GM06990 (cell line): Measurements from ENCODE around the gene LONP2.

ENCODE experiments used
- DNase-seq: peaks from one replicate; pipeline ENCODE4 v3.0.0-alpha.2; 2011; ENCODE audit not compliant: insufficient read length; ENCODE audit errors: extremely low read depth
- H3K27me3 ChIP-seq: replicated peaks from 2 replicates; pipeline ENCODE4 v1.6.0; 2011; ENCODE audit warnings: low read length; ENCODE audit not compliant: control insufficient read depth, insufficient read depth
- H3K36me3 ChIP-seq: 2 replicates; pipeline ENCODE4 v1.5.1; 2011; ENCODE audit warnings: low read length; ENCODE audit not compliant: control insufficient read depth, insufficient read depth
- H3K4me3 ChIP-seq: replicated peaks from 2 replicates; pipeline ENCODE4 v1.5.1; 2011; ENCODE audit warnings: low read depth, mild to moderate bottlenecking, control low read depth, low read length
- CTCF ChIP-seq: IDR thresholded peaks from 2 replicates; pipeline ENCODE4 v1.5.1; 2011; ENCODE audit warnings: low read length, control low read depth, mild to moderate bottlenecking, inconsistent platforms; ENCODE audit not compliant: insufficient read depth, poor library complexity, severe bottlenecking

LONP2 gene

DNA sequence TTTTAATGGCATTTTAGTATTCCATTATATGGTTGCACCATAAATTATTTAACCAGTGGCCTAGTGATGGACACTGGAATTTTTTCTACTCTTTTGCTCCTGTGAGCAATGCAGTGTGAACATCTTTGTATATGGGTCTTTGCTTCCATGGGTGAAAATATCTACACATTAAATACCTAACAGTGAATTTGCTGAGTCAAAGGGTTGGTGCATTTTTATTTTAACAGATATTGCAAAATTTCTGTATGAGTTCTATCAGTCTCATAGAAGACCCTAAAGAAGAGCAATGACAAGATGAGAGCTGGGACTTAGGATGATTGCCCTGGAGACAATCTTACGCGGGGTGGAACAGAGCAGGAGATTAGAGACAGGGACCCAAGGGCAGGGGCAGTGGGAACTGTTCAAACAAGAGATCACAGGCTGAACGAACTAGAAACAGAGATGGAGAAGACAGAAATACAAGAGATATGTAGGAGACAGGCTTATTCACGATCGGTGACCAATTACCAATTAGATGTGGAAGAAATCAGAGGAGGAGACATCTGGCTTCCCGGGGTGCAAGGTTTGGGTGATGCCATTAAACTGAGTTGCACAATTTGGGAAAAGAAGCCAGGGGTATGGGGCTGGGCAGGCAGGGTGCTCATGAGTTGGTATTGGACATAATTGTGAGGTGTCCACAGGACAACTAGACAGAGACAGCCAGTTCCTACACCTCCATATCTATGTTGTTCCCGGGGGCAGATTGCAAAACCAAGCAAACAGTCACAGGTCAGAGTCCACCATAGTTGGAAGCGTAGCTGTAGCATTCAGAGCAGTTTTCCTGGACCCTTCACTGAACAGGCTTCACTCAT, 39.9 kb upstream of the LONP2 start:
- Histone ChIP-seq H3K36me3 (no peaks in the 10 kb centered on the region), H3K4me3 (no peak overlapping the region), H3K27me3 (peaks cover 1% of the 10 kb centered on the region; the same call in 1 of the 2 replicates)
- no peak for TF ChIP-seq CTCF
- no peak for DNase-seq

- TF ChIP-seq CTCF: no peak
Observed at GRCh38 chr16:48204825-48205151, 39.3 kb upstream of the LONP2 start.

DNA sequence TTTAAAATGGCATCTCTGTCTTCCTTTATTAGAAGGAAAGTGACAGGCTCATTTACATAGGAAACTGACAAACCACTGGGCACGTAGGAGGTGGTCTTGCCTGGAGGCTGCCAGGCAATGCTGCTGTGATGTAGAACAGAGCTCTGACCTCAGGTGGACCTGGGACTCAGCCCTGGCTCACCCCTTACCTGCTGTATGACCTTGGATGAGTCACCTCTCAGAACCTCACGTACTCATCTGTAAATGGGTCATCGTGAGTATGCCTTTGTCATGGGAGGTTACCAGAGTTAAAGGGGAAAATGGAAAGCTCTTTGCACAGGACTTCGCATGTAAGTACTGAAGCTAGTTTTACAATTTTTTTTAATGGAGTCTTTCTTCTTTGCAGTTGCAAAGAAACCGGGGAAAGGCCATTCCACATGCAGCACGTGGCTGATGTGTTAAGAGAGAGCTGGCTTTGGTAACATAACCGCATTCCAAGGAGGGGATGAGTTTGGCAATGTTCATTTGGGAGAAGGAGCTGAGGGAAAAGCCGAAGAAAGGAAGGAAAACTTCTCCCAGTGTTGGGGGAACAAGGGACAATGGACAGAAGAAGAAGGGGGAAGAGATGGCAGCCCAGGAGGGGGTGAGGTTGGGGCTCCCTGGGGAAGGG, 37.4 kb upstream of the LONP2 start:
- peaks cover 1% of the 10 kb centered on the region; the same call in 1 of the 2 replicates for H3K27me3 ChIP-seq
- H3K36me3 ChIP-seq: no peaks in the 10 kb centered on the region
- DNase-seq: no peak
- no peak overlapping the region for H3K4me3 ChIP-seq
- TF ChIP-seq CTCF: no peak

More at GRCh38 chr16:48204825-48205151, 39.3 kb upstream of the LONP2 start:
- no peaks in the 10 kb centered on the region for H3K36me3 ChIP-seq
- no peak overlapping the region for H3K4me3 ChIP-seq
- DNase-seq: no peak
- H3K27me3 ChIP-seq: peaks cover 1% of the 10 kb centered on the region; the same call in 1 of the 2 replicates

DNA sequence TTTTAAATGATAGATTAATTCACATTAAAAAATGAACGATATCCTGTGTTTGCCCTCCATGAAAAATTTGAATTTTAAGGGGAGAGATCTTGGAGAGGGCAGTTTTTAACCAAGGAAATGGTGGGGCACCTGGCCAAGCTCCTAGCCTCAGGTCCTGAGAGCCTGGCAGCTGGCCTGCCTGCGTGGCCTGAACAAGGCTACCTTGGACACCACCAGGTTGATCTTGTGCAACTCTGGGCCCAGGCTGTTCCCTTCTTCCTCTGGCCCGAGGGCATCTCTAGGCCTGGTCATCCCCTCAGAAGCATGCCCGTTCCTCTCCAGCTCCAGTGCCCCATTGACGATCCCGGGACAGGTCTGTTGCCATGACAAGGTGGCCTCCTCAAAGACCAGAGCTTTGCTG, 33.4 kb upstream of the LONP2 start:
- Histone ChIP-seq H3K36me3 (no peaks in the 10 kb centered on the region), H3K27me3 (peaks cover 1% of the 10 kb centered on the region), H3K4me3 (no peak overlapping the region)
- no peak for DNase-seq
- TF ChIP-seq CTCF: no peak

- Histone ChIP-seq H3K4me3 (no peak overlapping the region), H3K36me3 (no peaks in the 10 kb centered on the region), H3K27me3 (peaks cover 1% of the 10 kb centered on the region)
- DNase-seq: no peak
- no peak for TF ChIP-seq CTCF
Observed at GRCh38 chr16:48212033-48212432, 32.1 kb upstream of the LONP2 start.
